HepG2 (cell line): ENCODE measurements around the gene LAMB3. TPM values are rescaled to one million over a fixed set of nuclear protein-coding genes. Genes with fewer than 3 reads are reported as not detected.

Experiments
- ATAC-seq: fragments of 200-7000 bp; cut with Tn5 transposase; 3 replicates; pipeline ENCODE4 v1.9.1; 2020; ENCODE audit warnings: mild to moderate bottlenecking, moderate library complexity
- BruUV-seq: library from RNA; stranded (reverse); fragments of 400-500 nt; replicated peaks from 2 replicates; lab custom pipeline; 2021; lab: Mats Ljungman, UMichigan
- CTCF ChIA-PET: fragments of 300-600 bp; formaldehyde crosslinking; extraction: SDS; loops from one replicate; lab custom pipeline; 2021; ENCODE audit warnings: low total read pairs, inconsistent platforms, low intra/inter-chr PET ratio; lab: Yijun Ruan, JAX
- POLR2A ChIA-PET: fragments of 350-600 bp; sonication (Branson Sonifier 250); formaldehyde crosslinking; loops from one replicate; lab custom pipeline; 2020; ENCODE audit warnings: antibody characterized with exemption, inconsistent platforms; lab: Yijun Ruan, JAX
- DNase-seq: peaks from one replicate; pipeline ENCODE4 v3.0.0-alpha.2; 2015; ENCODE audit warnings: low spot score
- FAIRE-seq: peaks from 3 replicates; lab custom pipeline; 2011; peaks lifted over from hg19 to GRCh38; lab: Jason Lieb, UNC
- H2AFZ ChIP-seq: one replicate; pipeline ENCODE4 v1.6.1; 2011; ENCODE audit warnings: low read length, inconsistent platforms
- H3K27ac ChIP-seq: fragments of 300-600 bp; 3 replicates; pipeline ENCODE4 v1.8.0; 2011; ENCODE audit warnings: mixed run types, mild to moderate bottlenecking, mixed read lengths, low read length, inconsistent platforms; ENCODE audit not compliant: insufficient read depth; ENCODE audit errors: extremely low read length
- H3K27me3 ChIP-seq, 2 experiments: fragments of 200-600 bp in 1 of 2; 2 replicates in 1 of 2; 3 replicates in 1 of 2; pipeline versions ENCODE4 v1.6.0 to v1.8.0; 2011; ENCODE audit warnings: low read length in 2 of 2, mild to moderate bottlenecking in 2 of 2, moderate library complexity in 2 of 2, inconsistent platforms in 1 of 2; ENCODE audit not compliant: insufficient read depth in 2 of 2, control insufficient read depth in 1 of 2
- H3K36me3 ChIP-seq, 2 experiments: fragments of 200-600 bp in 1 of 2; replicated peaks in 1 of 2; 2 replicates in 1 of 2; 3 replicates in 1 of 2; pipeline versions ENCODE4 v1.5.1 to v1.8.0; 2011; ENCODE audit warnings: low read length in 2 of 2, inconsistent platforms in 1 of 2; ENCODE audit not compliant: insufficient read depth in 2 of 2, control insufficient read depth in 1 of 2
- H3K4me1 ChIP-seq: 2 replicates; pipeline ENCODE4 v1.5.1; 2012; ENCODE audit warnings: low read length, inconsistent platforms; ENCODE audit not compliant: insufficient read depth
- H3K4me2 ChIP-seq: 2 replicates; pipeline ENCODE4 v1.6.0; 2011; ENCODE audit warnings: low read depth, low read length, inconsistent platforms
- H3K4me3 ChIP-seq, 3 experiments: fragments of 200-600 bp in 1 of 3; sonication (generic), shearing (Covaris generic) in 1 of 3; replicated peaks in 1 of 3; 2 replicates each; pipeline ENCODE4 v1.5.1; 2011 to 2016; ENCODE audit warnings: low read length in 3 of 3, inconsistent platforms in 2 of 3, low read depth in 2 of 3, mild to moderate bottlenecking in 2 of 3, control low read depth in 1 of 3, mixed read lengths in 1 of 3; ENCODE audit not compliant: insufficient read depth in 1 of 3
- H3K79me2 ChIP-seq: one replicate; pipeline ENCODE4 v1.6.1; 2011; ENCODE audit warnings: low read length, inconsistent platforms; ENCODE audit not compliant: insufficient read depth
- H3K9ac ChIP-seq: 2 replicates; pipeline ENCODE4 v1.6.0; 2011; ENCODE audit warnings: mild to moderate bottlenecking, low read depth, low read length, inconsistent platforms; ENCODE audit not compliant: insufficient read depth
- H3K9me3 ChIP-seq: 2 replicates; pipeline ENCODE4 v1.5.1; 2012; ENCODE audit warnings: mild to moderate bottlenecking, low read length
- H4K20me1 ChIP-seq: 2 replicates; pipeline ENCODE4 v1.6.0; 2011; ENCODE audit warnings: inconsistent platforms, mild to moderate bottlenecking, low read length, moderate library complexity; ENCODE audit not compliant: insufficient read depth
- BCL6 ChIP-seq: IDR thresholded peaks from 2 replicates; pipeline ENCODE4 v1.6.1; 2016; ENCODE audit warnings: missing genetic modification reagents, missing compliant biosample characterization
- CEBPB ChIP-seq: IDR thresholded peaks from 2 replicates; pipeline ENCODE4 v1.6.1; 2011; ENCODE audit warnings: low read depth, low read length, improper control_type of control experiment, borderline replicate concordance
- GATAD2A ChIP-seq: IDR thresholded peaks from 2 replicates; pipeline ENCODE4 v1.6.1; 2016
- HNF1A ChIP-seq, 2 experiments: sonication (generic) in 1 of 2; formaldehyde crosslinking in 1 of 2; IDR thresholded peaks; 2 replicates each; pipeline versions ENCODE4 v1.4.0 to v1.6.1; 2016 to 2020; ENCODE audit warnings: borderline replicate concordance in 1 of 2, low read depth in 1 of 2, mild to moderate bottlenecking in 1 of 2, missing genetic modification reagents in 1 of 2
- KAT7 ChIP-seq: IDR thresholded peaks from 2 replicates; pipeline ENCODE4 v1.6.1; 2018; ENCODE audit warnings: borderline replicate concordance, missing compliant biosample characterization
- KDM6A ChIP-seq: IDR thresholded peaks from 2 replicates; pipeline ENCODE4 v1.6.1; 2016; ENCODE audit warnings: low read depth
- RARA ChIP-seq: IDR thresholded peaks from 2 replicates; pipeline ENCODE4 v1.6.1; 2016; ENCODE audit warnings: missing genetic modification reagents, missing compliant biosample characterization
- SOX13 ChIP-seq, 3 experiments: fragments of 450-650 bp in 1 of 3; sonication (generic) in 1 of 3; formaldehyde crosslinking in 1 of 3; IDR thresholded peaks in 2 of 3; conservative IDR thresholded peaks in 1 of 3; 2 replicates each; pipeline versions ENCODE4 v1.5.0 to v1.6.1; 2016 to 2020; ENCODE audit warnings: antibody characterized with exemption in 1 of 3, mild to moderate bottlenecking in 1 of 3, missing compliant biosample characterization in 1 of 3, missing genetic modification reagents in 1 of 3, moderate library complexity in 1 of 3
- SUZ12 ChIP-seq: fragments of 150-350 bp; IDR thresholded peaks from 2 replicates; pipeline ENCODE4 v1.6.1; 2014; ENCODE audit warnings: low read depth, low read length
- ZBTB2 ChIP-seq: sonication (generic); formaldehyde crosslinking; IDR thresholded peaks from 2 replicates; pipeline ENCODE4 v1.8.0; 2022; ENCODE audit warnings: low read depth, missing genetic modification reagents
- ZMYM3 ChIP-seq: sonication (generic); formaldehyde crosslinking; IDR thresholded peaks from 2 replicates; pipeline ENCODE4 v1.5.1; 2020; ENCODE audit warnings: mild to moderate bottlenecking, missing genetic modification reagents
- WGBS: methylation state at CpG from one replicate; pipeline ENCODE4 v1.1.6; 2017; ENCODE audit warnings: low lambda C conversion rate; 5-methylcytosine and 5-hydroxymethylcytosine counted together
- in situ Hi-C: cut with HindIII; loops from 2 replicates; pipeline ENCODE4 v1.10.0; 2017; ENCODE audit warnings: low pct_unique_long_range_greater_than_20kb; ENCODE audit not compliant: extremely low pct_ligation_motif_present
- intact Hi-C: fragments of 100-400 bp; cut with micrococcal nuclease; formaldehyde crosslinking; loops from one replicate; pipeline ENCODE4 v1.10.0; 2022; ENCODE audit not compliant: unreplicated experiment
- polyA plus RNA-seq, 8 experiments: library from polyadenylated mRNA; depleted of rRNA in 3 of 8; stranded (reverse) in 7 of 8; unstranded in 1 of 8; fragments of >200 nt; fragmentation: Illumina TruSeq in 4 of 8; extraction: Trizol in 4 of 8; gene quantifications; 2 replicates each; pipeline versions ENCODE4 v1.2.1 to v1.2.3, GENCODE V29; 2011 to 2016; ENCODE audit warnings: low read depth in 4 of 8, missing spikeins in 1 of 8, mixed read lengths in 1 of 8; ENCODE audit not compliant: insufficient read depth in 1 of 8
- total RNA-seq, 5 experiments: library from RNA; depleted of rRNA; stranded (reverse); fragments of >200 nt; fragmentation: Illumina TruSeq; extraction: Trizol; gene quantifications; 2 replicates each; pipeline ENCODE4 v1.2.3, GENCODE V29; 2016; ENCODE audit warnings: low read depth in 1 of 5

LAMB3 gene
- total and polyA plus RNA-seq, 2 of the 13 experiments (the other 11 are each of a cell fraction or from before 2014, with no cell fraction given): 0.18 to 0.24 TPM

DNA sequence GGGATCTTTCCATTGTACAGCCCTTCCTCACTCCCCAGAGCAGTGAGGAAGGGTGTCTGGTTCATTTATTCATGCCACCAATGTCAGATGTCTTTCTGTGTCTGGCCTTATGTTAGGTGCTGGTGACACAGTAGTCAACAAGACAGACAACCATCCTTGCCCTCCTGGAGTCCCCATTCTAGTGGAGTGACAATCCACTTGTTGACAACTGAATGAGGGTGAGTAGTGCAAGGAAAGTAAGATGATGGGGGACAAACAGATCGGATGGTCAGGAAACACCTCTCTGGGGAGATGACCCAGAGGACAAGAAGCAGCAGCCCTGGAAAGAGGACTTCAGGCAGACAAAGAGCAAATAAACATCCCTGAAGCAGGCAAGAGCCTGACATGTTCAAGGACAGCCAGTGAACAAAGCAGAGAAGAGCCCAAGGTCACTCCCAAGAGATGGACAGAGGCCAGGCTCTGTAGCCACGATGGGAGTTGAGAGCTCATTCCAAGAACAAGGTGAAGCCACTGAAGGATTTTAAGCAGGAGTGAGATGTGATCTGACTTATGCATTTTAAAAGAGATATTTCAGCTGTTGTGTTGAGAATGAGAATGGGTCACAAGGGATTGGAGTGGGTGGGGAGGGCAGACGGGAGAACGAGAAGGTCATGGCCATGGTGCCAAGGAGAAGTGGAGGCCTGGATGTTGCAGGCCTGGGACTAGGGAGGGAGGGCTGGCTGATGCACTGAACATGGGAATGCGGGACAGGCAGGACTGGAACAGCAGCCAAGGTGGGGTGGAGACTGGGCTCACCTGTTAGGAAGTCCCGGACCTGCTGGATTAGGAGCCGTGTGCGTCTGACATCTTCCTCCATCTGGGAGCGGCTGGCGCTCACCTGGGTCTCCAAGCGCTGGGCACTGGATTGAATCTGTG is 30.2 kb downstream of the LAMB3 start:
- no peaks in the 10 kb centered on the region for H3K36me3 ChIP-seq
- intact Hi-C loops: no loop called here
- H2AFZ ChIP-seq: no peak overlapping the region
- ChIA-PET POLR2A (no interaction called here), CTCF (no interaction called here)
- no peak overlapping the region for H3K9ac ChIP-seq
- peaks cover 9% of the 10 kb centered on the region for H3K4me1 ChIP-seq
- ATAC-seq (no peak; the same call in 2 of the 3 replicates), FAIRE-seq (no peak), DNase-seq (peak; percentile 20)
- no peak overlapping the region for H3K27ac ChIP-seq
- TF ChIP-seq RARA (CRISPR knock-in tag): peak; percentile 42; the same call in 1 of the 2 replicates
- no peak for TF ChIP-seq SOX13 (IDR thresholded peaks at IDR 0.05)
- peak in 1 of 2 experiments; percentile 19; a peak in 1 of 4 replicates for TF ChIP-seq SOX13 (CRISPR knock-in tag; conservative IDR thresholded peaks at IDR 0.05 in 1 of 2, IDR thresholded peaks at IDR 0.05 in 1 of 2)
- no peak for TF ChIP-seq CEBPB
- peak; percentile 77 for TF ChIP-seq BCL6 (CRISPR knock-in tag)
- TF ChIP-seq GATAD2A: peak; percentile 32; the same call in 1 of the 2 replicates
- TF ChIP-seq KDM6A (CRISPR knock-in tag): no peak
- no peaks in the 10 kb centered on the region for H3K79me2 ChIP-seq
- H3K9me3 ChIP-seq: no peaks in the 10 kb centered on the region
- no peaks in the 10 kb centered on the region; a peak in 1 of 5 replicates for H3K27me3 ChIP-seq
- H3K4me3 ChIP-seq: no peak overlapping the region
- H3K4me2 ChIP-seq: no peak overlapping the region
- H4K20me1 ChIP-seq: no peaks in the 10 kb centered on the region
- in situ Hi-C loops: no loop called here
- BruUV-seq: no TSS peak
- WGBS: 47% methylated on average over 6 of the region's 11 CpGs

DNA sequence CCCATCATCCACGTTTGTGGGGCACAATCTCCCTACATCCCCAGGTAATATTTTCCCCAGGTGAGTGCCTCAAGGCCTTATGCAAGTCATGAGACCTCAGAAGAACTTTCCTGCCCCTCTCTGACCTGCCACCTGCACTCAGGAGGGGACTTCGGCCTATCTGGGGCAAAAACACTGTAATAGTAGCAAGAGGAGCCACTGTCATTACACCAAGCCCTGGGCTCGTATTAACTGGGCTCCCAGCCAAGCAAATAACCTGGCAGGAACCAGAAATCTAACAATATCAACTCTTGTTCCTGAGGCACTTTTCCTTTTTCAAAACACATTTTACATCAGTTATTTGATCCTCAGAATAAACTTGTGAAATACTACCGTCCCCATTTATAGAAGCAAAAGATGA is 30.9 kb downstream of the LAMB3 start:
- Histone ChIP-seq H2AFZ (no peak overlapping the region), H4K20me1 (no peaks in the 10 kb centered on the region), H3K4me2 (no peak overlapping the region), H3K4me1 (peaks cover 9% of the 10 kb centered on the region), H3K4me3 (no peak overlapping the region), H3K36me3 (no peaks in the 10 kb centered on the region), H3K27me3 (no peaks in the 10 kb centered on the region; a peak in 1 of 5 replicates), H3K9ac (no peak overlapping the region), H3K9me3 (no peaks in the 10 kb centered on the region), H3K79me2 (no peaks in the 10 kb centered on the region), H3K27ac (no peak overlapping the region)
- DNase-seq (no peak), FAIRE-seq (no peak), ATAC-seq (no peak)
- ChIA-PET CTCF (no interaction called here), POLR2A (no interaction called here)
- intact Hi-C loops (no loop called here), in situ Hi-C loops (no loop called here)
- 13% methylated on average over 4 of the region's 4 CpGs for WGBS
- BruUV-seq: no TSS peak
- no peak for TF ChIP-seq ZMYM3 (CRISPR knock-in tag)
- TF ChIP-seq HNF1A (IDR thresholded peaks at IDR 0.05; ENCODE audit: low read depth): no peak
- no peak for TF ChIP-seq HNF1A (CRISPR knock-in tag; IDR thresholded peaks at IDR 0.05; ENCODE audit: borderline replicate concordance)
- no peak for TF ChIP-seq SUZ12
- no peak for TF ChIP-seq KAT7 (CRISPR knock-in tag)
- TF ChIP-seq ZBTB2 (CRISPR knock-in tag): no peak
